IMR-90 (cell line): ENCODE data around the gene FGD3. TPM values are rescaled to one million over a fixed set of nuclear protein-coding genes. Genes with fewer than 3 reads are reported as not detected.

ENCODE experiments used
- ATAC-seq: fragments of 200-7000 bp; cut with Tn5 transposase; 2 replicates; pipeline ENCODE4 v1.9.1; 2020; ENCODE audit warnings: low read depth, mild to moderate bottlenecking, moderate library complexity
- BruUV-seq: library from RNA; stranded (reverse); fragments of 400-500 nt; replicated peaks from 2 replicates; lab custom pipeline; 2021; lab: Mats Ljungman, UMichigan
- CTCF ChIA-PET: fragments of 300-600 bp; formaldehyde crosslinking; extraction: SDS; loops from one replicate; lab custom pipeline; 2021; ENCODE audit warnings: antibody characterized with exemption; lab: Yijun Ruan, JAX
- POLR2A ChIA-PET: fragments of 300-600 bp; sonication (Branson Sonifier 250); formaldehyde crosslinking; loops from one replicate; lab custom pipeline; 2022; ENCODE audit warnings: antibody characterized with exemption; ENCODE audit not compliant: unreplicated experiment; lab: Charles Lee
- DNase-seq: peaks from one replicate; pipeline ENCODE4 v3.0.0; 2013
- H2AFZ ChIP-seq: replicated peaks from 2 replicates; pipeline ENCODE3; 2013; ENCODE audit warnings: low read length, mild to moderate bottlenecking; ENCODE audit not compliant: poor library complexity
- H2AK5ac ChIP-seq: 2 replicates; pipeline ENCODE4 v1.6.1; 2013; ENCODE audit warnings: low read depth, low read length, inconsistent platforms
- H2AK9ac ChIP-seq: replicated peaks from 2 replicates; pipeline ENCODE3; 2013; ENCODE audit warnings: mild to moderate bottlenecking, low read depth, low read length, moderate library complexity; ENCODE audit not compliant: poor library complexity
- H2BK120ac ChIP-seq: 2 replicates; pipeline ENCODE4 v1.6.1; 2013; ENCODE audit warnings: low read depth, low read length, inconsistent platforms
- H2BK15ac ChIP-seq: 3 replicates; pipeline ENCODE4 v1.6.1; 2013; ENCODE audit warnings: low read depth, low read length, inconsistent platforms
- H2BK20ac ChIP-seq: 2 replicates; pipeline ENCODE4 v1.6.1; 2013; ENCODE audit warnings: low read depth, mild to moderate bottlenecking, inconsistent platforms, low read length, moderate library complexity
- H2BK5ac ChIP-seq: 2 replicates; pipeline ENCODE4 v1.6.1; 2013; ENCODE audit warnings: mild to moderate bottlenecking, low read depth, low read length, inconsistent platforms; ENCODE audit not compliant: poor library complexity, severe bottlenecking
- H3K14ac ChIP-seq: replicated peaks from 2 replicates; pipeline ENCODE4 v1.6.1; 2013; ENCODE audit warnings: low read depth, low read length, inconsistent platforms
- H3K18ac ChIP-seq: 2 replicates; pipeline ENCODE4 v1.6.1; 2013; ENCODE audit warnings: low read depth, low read length, control low read depth
- H3K23ac ChIP-seq: 2 replicates; pipeline ENCODE4 v1.6.1; 2013; ENCODE audit warnings: low read depth, low read length, inconsistent platforms
- H3K27ac ChIP-seq: 2 replicates; pipeline ENCODE4 v1.5.1; 2013; ENCODE audit warnings: mild to moderate bottlenecking, control low read depth, low read length; ENCODE audit not compliant: insufficient read depth
- H3K27me3 ChIP-seq: 2 replicates; pipeline ENCODE4 v1.6.1; 2013; ENCODE audit warnings: low read length; ENCODE audit not compliant: control insufficient read depth, insufficient read depth
- H3K36me3 ChIP-seq: 2 replicates; pipeline ENCODE4 v1.6.1; 2013; ENCODE audit warnings: low read length, mixed read lengths; ENCODE audit not compliant: control insufficient read depth, insufficient read depth
- H3K4ac ChIP-seq: 2 replicates; pipeline ENCODE4 v1.6.1; 2013; ENCODE audit warnings: low read depth, low read length, inconsistent platforms
- H3K4me1 ChIP-seq: 2 replicates; pipeline ENCODE4 v1.6.1; 2013; ENCODE audit warnings: low read length, mixed read lengths; ENCODE audit not compliant: control insufficient read depth, insufficient read depth
- H3K4me2 ChIP-seq: 2 replicates; pipeline ENCODE4 v1.6.1; 2013; ENCODE audit warnings: low read depth, mild to moderate bottlenecking, control low read depth, low read length, moderate library complexity
- H3K4me3 ChIP-seq: 2 replicates; pipeline ENCODE4 v1.5.1; 2013; ENCODE audit warnings: low read depth, mild to moderate bottlenecking, control low read depth, low read length, moderate library complexity; ENCODE audit not compliant: insufficient read depth
- H3K56ac ChIP-seq: 2 replicates; pipeline ENCODE4 v1.6.1; 2013; ENCODE audit warnings: low read length, inconsistent platforms; ENCODE audit not compliant: insufficient read depth; ENCODE audit errors: extremely low read depth
- H3K79me1 ChIP-seq, 2 experiments: 2 replicates each; pipeline ENCODE4 v1.6.1; 2013; ENCODE audit warnings: low read length in 2 of 2, inconsistent platforms in 1 of 2, low read depth in 1 of 2
- H3K9ac ChIP-seq: 2 replicates; pipeline ENCODE4 v1.6.1; 2013; ENCODE audit warnings: low read depth, low read length, control low read depth
- H3K9me1 ChIP-seq: 2 replicates; pipeline ENCODE4 v1.6.1; 2013; ENCODE audit warnings: low read length, inconsistent platforms; ENCODE audit not compliant: insufficient read depth
- H3K9me3 ChIP-seq: 2 replicates; pipeline ENCODE4 v1.6.1; 2013; ENCODE audit warnings: low read length; ENCODE audit not compliant: control insufficient read depth, insufficient read depth
- H4K20me1 ChIP-seq: 2 replicates; pipeline ENCODE4 v1.6.1; 2013; ENCODE audit warnings: low read length, inconsistent platforms; ENCODE audit not compliant: insufficient read depth
- H4K5ac ChIP-seq: 2 replicates; pipeline ENCODE4 v1.6.1; 2013; ENCODE audit warnings: mild to moderate bottlenecking, low read depth, low read length, control low read depth
- H4K8ac ChIP-seq, 2 experiments: 2 replicates each; pipeline ENCODE4 v1.6.1; 2013; ENCODE audit warnings: low read depth in 2 of 2, low read length in 2 of 2, control low read depth in 1 of 2, inconsistent platforms in 1 of 2
- H4K91ac ChIP-seq: 2 replicates; pipeline ENCODE4 v1.6.1; 2013; ENCODE audit warnings: low read depth, low read length, inconsistent platforms; ENCODE audit not compliant: insufficient read depth
- CHD1 ChIP-seq: IDR thresholded peaks from 2 replicates; pipeline ENCODE4 v1.6.1; 2012; ENCODE audit warnings: low read depth, low read length, improper control_type of control experiment
- ELK1 ChIP-seq: fragments of 150-350 bp; IDR thresholded peaks from 2 replicates; pipeline ENCODE4 v1.6.1; 2016; ENCODE audit warnings: low read depth, mild to moderate bottlenecking, low read length, moderate library complexity, borderline replicate concordance
- FOS ChIP-seq: fragments of 150-350 bp; IDR thresholded peaks from 2 replicates; pipeline ENCODE4 v1.6.1; 2016; ENCODE audit warnings: low read depth, low read length
- MAFK ChIP-seq: IDR thresholded peaks from 2 replicates; pipeline ENCODE4 v1.6.1; 2012; ENCODE audit warnings: low read depth, low read length, improper control_type of control experiment
- MAZ ChIP-seq: IDR thresholded peaks from 2 replicates; pipeline ENCODE4 v1.6.1; 2012; ENCODE audit warnings: low read depth, mild to moderate bottlenecking, low read length, improper control_type of control experiment, moderate library complexity, borderline replicate concordance
- NFE2L2 ChIP-seq: fragments of 150-350 bp; IDR thresholded peaks from 2 replicates; pipeline ENCODE4 v1.6.1; 2016; ENCODE audit warnings: low read depth, mild to moderate bottlenecking, low read length
- POLR2A ChIP-seq: IDR thresholded peaks from 2 replicates; pipeline ENCODE4 v1.6.1; 2012; ENCODE audit warnings: mild to moderate bottlenecking, low read depth, low read length
- RAD21 ChIP-seq: IDR thresholded peaks from 2 replicates; pipeline ENCODE4 v1.6.1; 2012; ENCODE audit warnings: low read length, improper control_type of control experiment
- RFX5 ChIP-seq: IDR thresholded peaks from 2 replicates; pipeline ENCODE4 v1.8.0; 2012; ENCODE audit warnings: low read depth, mild to moderate bottlenecking, low read length, moderate library complexity
- SMC3 ChIP-seq: fragments of 150-350 bp; IDR thresholded peaks from 2 replicates; pipeline ENCODE4 v1.6.1; 2016; ENCODE audit warnings: low read depth, mild to moderate bottlenecking, antibody characterized with exemption, low read length, moderate library complexity
- WGBS, 2 experiments: methylation state at CpG; one replicate each; pipeline versions ENCODE4 v1.1.5 to v1.1.7; 2013; ENCODE audit warnings: missing lambda C conversion rate in 2 of 2; ENCODE audit not compliant: insufficient read length in 1 of 2; ENCODE audit errors: extremely low coverage in 2 of 2; 5-methylcytosine and 5-hydroxymethylcytosine counted together
- dilution Hi-C: fragments of 300-500 bp; cut with HindIII; formaldehyde crosslinking; loops from one replicate; pipeline ENCODE4 v1.14.3; 2018; ENCODE audit warnings: low sequenced_read_pairs; ENCODE audit not compliant: unreplicated experiment
- in situ Hi-C: fragments of 300-500 bp; cut with MboI; formaldehyde crosslinking; loops from 3 replicates; pipeline ENCODE4 v1.14.3; 2019; ENCODE audit warnings: low sequenced_read_pairs, inconsistent platforms, mixed read lengths
- intact Hi-C: fragments of 100-400 bp; cut with micrococcal nuclease; formaldehyde crosslinking; loops from 2 replicates; pipeline ENCODE4 v1.10.0; 2022
- polyA plus RNA-seq, 3 experiments: library from polyadenylated mRNA; depleted of rRNA; stranded (reverse); fragments of >200 nt; gene quantifications; 2 replicates each; pipeline ENCODE4 v1.2.3, GENCODE V29; 2012; ENCODE audit warnings: low replicate concordance in 1 of 3
- total RNA-seq: library from RNA; depleted of rRNA; stranded (reverse); fragments of >200 nt; gene quantifications from 2 replicates; pipeline ENCODE4 v1.2.3, GENCODE V29; 2012
- TF ChIP-seq, protein P1 (sequence below): fragments of 150-350 bp; IDR thresholded peaks from 2 replicates; pipeline ENCODE4 v1.6.1; 2017; ENCODE audit warnings: mild to moderate bottlenecking, antibody characterized with exemption, low read length, low read depth

The FGD3 gene
- total and polyA plus RNA-seq, 2 of the 4 experiments (the other 2 are of a cell fraction): not detected

- no peaks in the 10 kb centered on the region for H3K36me3 ChIP-seq
- ChIA-PET CTCF (no interaction called here), POLR2A (no interaction called here)
- no peak overlapping the region for H3K18ac ChIP-seq
- H2BK5ac ChIP-seq: no peak overlapping the region
- no peak overlapping the region for H3K4ac ChIP-seq
- no peak overlapping the region for H3K4me3 ChIP-seq
- no peak overlapping the region for H2BK120ac ChIP-seq
- H3K9me1 ChIP-seq: peaks cover 3% of the 10 kb centered on the region; the same call in 1 of the 2 replicates
- no peak overlapping the region for H2BK15ac ChIP-seq
- ATAC-seq (no peak), DNase-seq (no peak)
- H4K20me1 ChIP-seq: no peaks in the 10 kb centered on the region
- in situ Hi-C loops: no loop called here
- no peak overlapping the region for H3K56ac ChIP-seq
- H3K4me1 ChIP-seq: no peaks in the 10 kb centered on the region
- peaks cover 12% of the 10 kb centered on the region for H3K27me3 ChIP-seq
- no peak overlapping the region for H4K5ac ChIP-seq
- no peak overlapping the region for H3K14ac ChIP-seq
- no peak overlapping the region for H3K4me2 ChIP-seq
- 11% methylated on average over 1 of the region's 9 CpGs; no CpG with 5 or more reads in 1 of the 2 experiments for WGBS, 2 experiments
- intact Hi-C loops: loop anchor here (10.0 kb wide), 1 partner anchor 212 kb away; no protein-coding TSS in a partner anchor
- no TSS peak for BruUV-seq
- H3K27ac ChIP-seq: no peak overlapping the region
- no peak overlapping the region for H3K23ac ChIP-seq
- TF ChIP-seq RAD21 (no peak), ELK1 (no peak), MAZ (no peak), POLR2A (no peak), MAFK (no peak), FOS (no peak), CHD1 (no peak), NFE2L2 (no peak), SMC3 (no peak), RFX5 (no peak)
- TF ChIP-seq, protein P1, sequence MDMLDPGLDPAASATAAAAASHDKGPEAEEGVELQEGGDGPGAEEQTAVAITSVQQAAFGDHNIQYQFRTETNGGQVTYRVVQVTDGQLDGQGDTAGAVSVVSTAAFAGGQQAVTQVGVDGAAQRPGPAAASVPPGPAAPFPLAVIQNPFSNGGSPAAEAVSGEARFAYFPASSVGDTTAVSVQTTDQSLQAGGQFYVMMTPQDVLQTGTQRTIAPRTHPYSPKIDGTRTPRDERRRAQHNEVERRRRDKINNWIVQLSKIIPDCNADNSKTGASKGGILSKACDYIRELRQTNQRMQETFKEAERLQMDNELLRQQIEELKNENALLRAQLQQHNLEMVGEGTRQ: no peak
- no peaks in the 10 kb centered on the region for H3K79me1 ChIP-seq
- no peak overlapping the region for H3K9ac ChIP-seq
- H2BK20ac ChIP-seq: no peak overlapping the region
- H2AFZ ChIP-seq: no peak overlapping the region
- H2AK9ac ChIP-seq: no peak overlapping the region
- dilution Hi-C loops: no loop called here
- no peaks in the 10 kb centered on the region for H3K9me3 ChIP-seq
- H2AK5ac ChIP-seq: no peak overlapping the region
- H4K91ac ChIP-seq: no peak overlapping the region
- no peak overlapping the region for H4K8ac ChIP-seq
Observed at GRCh38 chr9:92952906-92953610, 5.7 kb downstream of the FGD3 start.
